Measurements from ENCODE around the gene CBLB. TPM values are rescaled to one million over a fixed set of nuclear protein-coding genes. Genes with fewer than 3 reads are reported as not detected.

The CBLB gene
- total and polyA plus RNA-seq, 4 donors: 3.1 to 22.8 (median 9.8) TPM

DNA sequence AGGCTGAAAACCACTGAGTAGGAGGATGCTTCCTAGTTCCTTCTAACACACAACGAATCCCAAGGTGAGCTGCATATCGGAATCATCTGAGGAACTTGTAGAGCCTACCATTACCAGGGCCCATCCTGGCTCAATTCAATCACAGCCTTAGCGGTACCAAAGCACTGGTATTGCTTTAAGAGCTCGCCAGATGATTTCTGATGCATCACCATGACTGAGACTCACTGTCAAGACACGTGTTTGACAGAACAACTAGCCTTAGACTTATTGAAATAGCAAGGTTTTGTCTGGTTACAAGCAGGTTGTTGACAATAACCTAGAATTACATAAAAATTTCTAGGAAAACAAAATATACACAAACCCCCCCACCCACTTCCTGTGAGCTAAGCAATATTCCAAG lies 68.5 kb downstream of the CBLB start:
- Histone ChIP-seq H3K4me3 (ENCODE audit: low read depth in 1 of 3, low read length in 3 of 3) (no peak overlapping the region), H3K4me1 (ENCODE audit: control insufficient read depth in 4 of 4, insufficient read depth in 4 of 4, low read length in 3 of 4) (peaks cover 0 to 2% (median 0%) of the 10 kb centered on the region in 4 donors), H3K9ac (ENCODE audit: low read depth in 1 of 2, low read length in 2 of 2) (no peak overlapping the region), H3K27me3 (ENCODE audit: control insufficient read depth in 4 of 4, insufficient read depth in 4 of 4, low read length in 3 of 4) (no peaks in the 10 kb centered on the region), H3K27ac (ENCODE audit: low read depth in 1 of 2, low read length in 2 of 2) (no peak overlapping the region), H3K36me3 (ENCODE audit: control insufficient read depth in 4 of 4, insufficient read depth in 3 of 4, low read depth in 1 of 4, low read length in 3 of 4) (no peaks in the 10 kb centered on the region), H3K9me3 (ENCODE audit: control insufficient read depth in 4 of 4, low read length in 3 of 4) (no peaks in the 10 kb centered on the region)
- TF ChIP-seq HNF4A (conservative IDR thresholded peaks at IDR 0.05) (no peak), TAF1 (conservative IDR thresholded peaks at IDR 0.05) (no peak), HNF4G (IDR thresholded peaks at IDR 0.05) (no peak), JUND (IDR thresholded peaks at IDR 0.05) (no peak), GABPA (IDR thresholded peaks at IDR 0.05 in 1 of 2, conservative IDR thresholded peaks at IDR 0.05 in 1 of 2) (no peak)
- no peak for DNase-seq (ENCODE audit: low spot score)
- WGBS: 72% methylated on average over 5 of the region's 5 CpGs

DNA sequence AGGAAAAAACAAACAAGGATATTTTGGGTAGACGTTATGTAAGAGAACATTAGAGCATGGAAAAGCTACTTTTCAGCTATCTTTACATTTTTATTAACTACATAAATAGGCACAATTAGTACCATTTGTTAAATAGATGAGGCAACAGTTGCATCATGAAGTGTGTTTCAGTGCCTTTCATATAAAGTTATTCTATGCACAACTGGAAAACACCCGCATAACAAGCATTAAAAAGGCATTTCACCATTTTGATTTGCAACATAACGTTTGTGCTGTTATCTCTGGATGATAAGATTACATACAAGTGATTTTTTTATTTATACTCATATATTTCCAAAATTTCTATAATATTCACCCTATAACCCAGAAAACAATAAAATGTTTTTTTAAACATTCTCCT lies 69.5 kb downstream of the CBLB start:
- Histone ChIP-seq H3K9me3 (ENCODE audit: control insufficient read depth in 4 of 4, low read length in 3 of 4) (no peaks in the 10 kb centered on the region), H3K27me3 (ENCODE audit: control insufficient read depth in 4 of 4, insufficient read depth in 4 of 4, low read length in 3 of 4) (no peaks in the 10 kb centered on the region), H3K9ac (ENCODE audit: low read depth in 1 of 2, low read length in 2 of 2) (no peak overlapping the region), H3K36me3 (ENCODE audit: control insufficient read depth in 4 of 4, insufficient read depth in 3 of 4, low read depth in 1 of 4, low read length in 3 of 4) (no peaks in the 10 kb centered on the region), H3K4me1 (ENCODE audit: control insufficient read depth in 4 of 4, insufficient read depth in 4 of 4, low read length in 3 of 4) (peaks cover 0 to 2% (median 0%) of the 10 kb centered on the region in 4 donors), H3K27ac (ENCODE audit: low read depth in 1 of 2, low read length in 2 of 2) (no peak overlapping the region), H3K4me3 (ENCODE audit: low read depth in 1 of 3, low read length in 3 of 3) (no peak overlapping the region)
- WGBS: 80% methylated on average over 3 of the region's 3 CpGs
- no peak for DNase-seq (ENCODE audit: low spot score)
- TF ChIP-seq JUND (IDR thresholded peaks at IDR 0.05) (no peak), EGR1 (IDR thresholded peaks at IDR 0.05; ENCODE audit: low read depth in 2 of 2) (no peak), FOXA1 (IDR thresholded peaks at IDR 0.05) (no peak), YY1 (IDR thresholded peaks at IDR 0.05) (no peak), GABPA (IDR thresholded peaks at IDR 0.05 in 1 of 2, conservative IDR thresholded peaks at IDR 0.05 in 1 of 2) (no peak), HNF4G (IDR thresholded peaks at IDR 0.05) (no peak), TAF1 (conservative IDR thresholded peaks at IDR 0.05) (no peak), RAD21 (IDR thresholded peaks at IDR 0.05) (no peak), FOXA2 (IDR thresholded peaks at IDR 0.05) (no peak), SP1 (IDR thresholded peaks at IDR 0.05) (no peak)
- TF ChIP-seq, protein P1, sequence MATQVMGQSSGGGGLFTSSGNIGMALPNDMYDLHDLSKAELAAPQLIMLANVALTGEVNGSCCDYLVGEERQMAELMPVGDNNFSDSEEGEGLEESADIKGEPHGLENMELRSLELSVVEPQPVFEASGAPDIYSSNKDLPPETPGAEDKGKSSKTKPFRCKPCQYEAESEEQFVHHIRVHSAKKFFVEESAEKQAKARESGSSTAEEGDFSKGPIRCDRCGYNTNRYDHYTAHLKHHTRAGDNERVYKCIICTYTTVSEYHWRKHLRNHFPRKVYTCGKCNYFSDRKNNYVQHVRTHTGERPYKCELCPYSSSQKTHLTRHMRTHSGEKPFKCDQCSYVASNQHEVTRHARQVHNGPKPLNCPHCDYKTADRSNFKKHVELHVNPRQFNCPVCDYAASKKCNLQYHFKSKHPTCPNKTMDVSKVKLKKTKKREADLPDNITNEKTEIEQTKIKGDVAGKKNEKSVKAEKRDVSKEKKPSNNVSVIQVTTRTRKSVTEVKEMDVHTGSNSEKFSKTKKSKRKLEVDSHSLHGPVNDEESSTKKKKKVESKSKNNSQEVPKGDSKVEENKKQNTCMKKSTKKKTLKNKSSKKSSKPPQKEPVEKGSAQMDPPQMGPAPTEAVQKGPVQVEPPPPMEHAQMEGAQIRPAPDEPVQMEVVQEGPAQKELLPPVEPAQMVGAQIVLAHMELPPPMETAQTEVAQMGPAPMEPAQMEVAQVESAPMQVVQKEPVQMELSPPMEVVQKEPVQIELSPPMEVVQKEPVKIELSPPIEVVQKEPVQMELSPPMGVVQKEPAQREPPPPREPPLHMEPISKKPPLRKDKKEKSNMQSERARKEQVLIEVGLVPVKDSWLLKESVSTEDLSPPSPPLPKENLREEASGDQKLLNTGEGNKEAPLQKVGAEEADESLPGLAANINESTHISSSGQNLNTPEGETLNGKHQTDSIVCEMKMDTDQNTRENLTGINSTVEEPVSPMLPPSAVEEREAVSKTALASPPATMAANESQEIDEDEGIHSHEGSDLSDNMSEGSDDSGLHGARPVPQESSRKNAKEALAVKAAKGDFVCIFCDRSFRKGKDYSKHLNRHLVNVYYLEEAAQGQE (IDR thresholded peaks at IDR 0.05): no peak
- TF ChIP-seq, protein P2, sequence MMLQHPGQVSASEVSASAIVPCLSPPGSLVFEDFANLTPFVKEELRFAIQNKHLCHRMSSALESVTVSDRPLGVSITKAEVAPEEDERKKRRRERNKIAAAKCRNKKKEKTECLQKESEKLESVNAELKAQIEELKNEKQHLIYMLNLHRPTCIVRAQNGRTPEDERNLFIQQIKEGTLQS (IDR thresholded peaks at IDR 0.05): no peak

DNA sequence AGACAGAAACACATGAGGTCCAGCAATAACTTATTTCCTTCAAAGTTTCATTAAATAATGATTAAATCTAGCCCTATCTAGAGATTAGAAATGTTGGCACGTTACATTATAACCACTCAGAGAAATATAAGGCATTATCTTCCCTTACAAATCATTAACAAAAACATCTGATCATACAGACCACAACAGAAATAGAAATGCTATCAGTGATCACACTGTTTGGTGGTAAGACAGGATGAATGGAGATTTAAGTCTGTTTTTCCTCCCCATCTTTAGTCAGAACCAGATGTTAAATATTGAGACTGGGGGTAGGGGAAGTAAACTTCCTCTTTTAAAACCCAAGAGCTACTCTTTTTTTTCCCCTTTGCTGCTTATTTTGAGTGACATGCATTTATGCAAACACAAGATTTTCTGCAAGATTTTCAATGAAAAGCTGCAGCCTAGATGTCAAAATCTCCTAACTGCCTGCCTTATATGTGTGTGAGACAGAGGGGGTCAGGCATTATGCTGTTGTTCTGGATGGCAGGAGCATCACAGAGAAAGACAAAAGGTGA lies 70.4 kb downstream of the CBLB start:
- Histone ChIP-seq H3K4me1 (ENCODE audit: control insufficient read depth in 4 of 4, insufficient read depth in 4 of 4, low read length in 3 of 4) (peaks cover 0 to 2% (median 0%) of the 10 kb centered on the region in 4 donors), H3K9me3 (ENCODE audit: control insufficient read depth in 4 of 4, low read length in 3 of 4) (no peaks in the 10 kb centered on the region), H3K36me3 (ENCODE audit: control insufficient read depth in 4 of 4, insufficient read depth in 3 of 4, low read depth in 1 of 4, low read length in 3 of 4) (no peaks in the 10 kb centered on the region), H3K27ac (ENCODE audit: low read depth in 1 of 2, low read length in 2 of 2) (no peak overlapping the region), H3K4me3 (ENCODE audit: low read depth in 1 of 3, low read length in 3 of 3) (no peak overlapping the region), H3K27me3 (ENCODE audit: control insufficient read depth in 4 of 4, insufficient read depth in 4 of 4, low read length in 3 of 4) (no peaks in the 10 kb centered on the region), H3K9ac (ENCODE audit: low read depth in 1 of 2, low read length in 2 of 2) (no peak overlapping the region)
- no peak for DNase-seq (ENCODE audit: low spot score)
- WGBS: 60% methylated on average over 1 of the region's 1 CpG
- TF ChIP-seq, protein P1 (IDR thresholded peaks at IDR 0.05): no peak
- TF ChIP-seq RAD21 (IDR thresholded peaks at IDR 0.05) (no peak), EGR1 (IDR thresholded peaks at IDR 0.05; ENCODE audit: low read depth in 2 of 2) (no peak), TAF1 (conservative IDR thresholded peaks at IDR 0.05) (no peak), JUND (IDR thresholded peaks at IDR 0.05) (no peak), RXRA (IDR thresholded peaks at IDR 0.05) (no peak), FOXA2 (IDR thresholded peaks at IDR 0.05) (no peak), SP1 (IDR thresholded peaks at IDR 0.05) (no peak)
